K562 (cell line): ENCODE measurements around the gene SPATS1. TPM values are rescaled to one million over a fixed set of nuclear protein-coding genes. Genes with fewer than 3 reads are reported as not detected.

ENCODE experiments used
- CBFA2T2 ChIP-seq: fragments of 450-650 bp; conservative IDR thresholded peaks from 2 replicates; pipeline ENCODE4 v1.6.1; 2017; ENCODE audit warnings: mild to moderate bottlenecking
- CC2D1A ChIP-seq: fragments of 450-650 bp; IDR thresholded peaks from 2 replicates; pipeline ENCODE4 v1.6.1; 2017; ENCODE audit warnings: mild to moderate bottlenecking
- CCAR2 ChIP-seq: fragments of 200-400 bp; formaldehyde crosslinking; IDR thresholded peaks from 2 replicates; pipeline ENCODE4 v1.6.1; 2017; ENCODE audit warnings: mild to moderate bottlenecking, low read depth, low read length
- FOXM1 ChIP-seq, 2 experiments: fragments of 450-650 bp in 1 of 2; sonication (generic) in 1 of 2; formaldehyde crosslinking in 1 of 2; IDR thresholded peaks; 2 replicates each; pipeline versions ENCODE4 v1.6.1 to v1.9.0; 2017 to 2022; ENCODE audit warnings: low read depth in 2 of 2, mild to moderate bottlenecking in 2 of 2, missing genetic modification reagents in 1 of 2, moderate library complexity in 1 of 2
- MYC ChIP-seq, 2 experiments: fragments of 250-450 bp in 1 of 2; sonication (Bioruptor Pico) in 1 of 2; IDR thresholded peaks; 2 replicates each; pipeline versions ENCODE4 v1.5.1 to v1.6.1; 2012 to 2021; ENCODE audit warnings: low read depth in 2 of 2, borderline replicate concordance in 1 of 2, improper control_type of control experiment in 1 of 2, low read length in 1 of 2, mild to moderate bottlenecking in 1 of 2, moderate library complexity in 1 of 2
- NFE2 ChIP-seq: IDR thresholded peaks from 2 replicates; pipeline ENCODE4 v1.6.1; 2014; ENCODE audit warnings: antibody characterized with exemption, low read depth
- PCBP1 ChIP-seq: fragments of 200-400 bp; formaldehyde crosslinking; IDR thresholded peaks from 2 replicates; pipeline ENCODE4 v1.6.1; 2018; ENCODE audit warnings: mild to moderate bottlenecking, low read depth, low read length; ENCODE audit not compliant: poor library complexity, severe bottlenecking
- POLR2AphosphoS5 ChIP-seq: IDR thresholded peaks from 2 replicates; pipeline ENCODE4 v1.6.1; 2011; ENCODE audit warnings: mild to moderate bottlenecking, low read depth, low read length, moderate library complexity; ENCODE audit not compliant: control insufficient read depth, insufficient read depth
- POLR3A ChIP-seq: IDR thresholded peaks from 2 replicates; pipeline ENCODE4 v1.6.1; 2011; ENCODE audit warnings: borderline replicate concordance, mild to moderate bottlenecking, moderate library complexity; ENCODE audit not compliant: insufficient read length, insufficient read depth; ENCODE audit errors: extremely low read depth
- RCOR1 ChIP-seq, 2 experiments: IDR thresholded peaks; 2 replicates each; pipeline ENCODE4 v1.6.1; 2012; ENCODE audit warnings: low read depth in 2 of 2, low read length in 2 of 2, borderline replicate concordance in 1 of 2, improper control_type of control experiment in 1 of 2
- SMARCA4 ChIP-seq: fragments of 450-650 bp; IDR thresholded peaks from 2 replicates; pipeline ENCODE4 v1.6.1; 2016
- SMC3 ChIP-seq: conservative IDR thresholded peaks from 2 replicates; pipeline ENCODE4 v1.6.1; 2011; ENCODE audit warnings: low read depth, low read length, improper control_type of control experiment; ENCODE audit not compliant: insufficient read depth
- ZNF146 ChIP-seq: IDR thresholded peaks from one replicate; pipeline ENCODE4 v1.6.1; 2018; ENCODE audit warnings: missing compliant biosample characterization; ENCODE audit not compliant: unreplicated experiment
- ZSCAN32 ChIP-seq: fragments of 450-650 bp; formaldehyde crosslinking; IDR thresholded peaks from 2 replicates; pipeline ENCODE4 v1.4.0; 2020; ENCODE audit warnings: mild to moderate bottlenecking, moderate library complexity
- polyA plus RNA-seq, 8 experiments: library from polyadenylated mRNA; depleted of rRNA in 4 of 8; stranded (reverse) in 5 of 8; unstranded in 3 of 8; fragments of >200 nt; fragmentation: Nextera tagmentation in 2 of 8; fragmentation: Illumina TruSeq in 1 of 8; extraction: Ambion mirVana in 2 of 8; extraction: Trizol in 1 of 8; gene quantifications; 2 replicates each; pipeline versions ENCODE4 v1.2.1 to v1.2.3, GENCODE V29; 2011 to 2014; ENCODE audit warnings: inconsistent platforms in 1 of 8, missing spikeins in 1 of 8
- total RNA-seq, 7 experiments: library from RNA; depleted of rRNA in 6 of 7; stranded (reverse); fragments of >200 nt in 6 of 7; fragmentation: Illumina TruSeq in 2 of 7; extraction: Trizol in 2 of 7; gene quantifications; 2 replicates each; pipeline versions ENCODE4 v1.2.1 to v1.2.3, GENCODE V29; 2011 to 2021; ENCODE audit warnings: low replicate concordance in 1 of 7
- TF ChIP-seq, protein P1 (sequence below): sonication (generic); formaldehyde crosslinking; IDR thresholded peaks from 2 replicates; pipeline ENCODE4 v1.9.0; 2022; ENCODE audit warnings: mild to moderate bottlenecking, missing genetic modification reagents
- TF ChIP-seq, protein P2 (sequence below), 2 experiments: fragments of 450-650 bp; IDR thresholded peaks; 2 replicates each; pipeline ENCODE4 v1.6.1; 2018; ENCODE audit warnings: mild to moderate bottlenecking in 2 of 2, low read depth in 1 of 2; ENCODE audit not compliant: partially characterized antibody in 2 of 2
- TF ChIP-seq, protein P3 (sequence below), 2 experiments: IDR thresholded peaks; 2 replicates each; pipeline ENCODE4 v1.6.1; 2012; ENCODE audit warnings: improper control_type of control experiment in 2 of 2, low read depth in 2 of 2, low read length in 2 of 2, borderline replicate concordance in 1 of 2

SPATS1 gene
- total and polyA plus RNA-seq, 9 of the 15 experiments (the other 6 are each of a cell fraction or from before 2014, with no cell fraction given): not detected

DNA sequence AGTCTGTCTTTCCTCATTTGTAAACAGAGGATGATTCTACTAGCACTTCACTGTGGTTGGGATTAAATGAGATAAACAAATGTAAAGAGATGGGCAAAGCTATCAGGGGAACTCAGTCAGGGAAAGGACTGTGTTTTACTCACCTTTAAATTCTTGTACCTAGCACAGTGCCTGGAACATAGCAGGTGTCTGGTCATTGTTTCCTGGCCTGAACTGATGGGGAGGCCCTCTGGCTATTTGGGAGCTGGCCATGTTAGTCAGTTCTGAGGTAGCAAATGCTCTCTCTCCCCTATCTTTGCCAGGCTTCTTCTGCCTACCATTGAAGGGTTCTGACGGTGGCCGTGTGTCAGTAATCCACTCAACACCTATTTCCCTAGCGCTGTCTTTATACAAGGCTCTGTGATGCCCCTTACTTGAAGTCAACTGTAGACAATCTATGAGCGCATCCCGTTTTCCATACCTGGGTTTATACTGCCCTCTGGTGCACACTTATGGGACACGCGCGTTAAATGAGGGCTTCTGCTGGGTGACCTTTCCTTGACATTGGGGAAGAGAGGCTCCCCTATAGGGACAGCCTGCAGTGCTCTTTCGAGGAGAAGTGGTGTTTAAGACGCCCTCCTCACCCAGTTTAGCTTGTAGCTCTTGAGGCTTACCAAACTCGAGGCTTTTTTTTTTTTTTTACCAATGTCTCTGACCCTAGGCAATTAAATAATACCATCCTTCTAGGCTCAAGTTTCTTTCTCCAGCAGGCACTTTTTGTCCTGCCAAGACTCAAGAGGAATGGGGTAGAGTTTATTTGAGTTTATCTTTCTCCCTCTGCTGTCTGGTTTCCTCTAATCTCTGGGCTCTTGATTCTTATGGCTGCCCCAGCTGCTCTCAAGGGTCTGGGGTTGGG lies 4.0 kb upstream of the SPATS1 start (continued):
- TF ChIP-seq POLR2AphosphoS5 (no peak), CBFA2T2 (no peak), FOXM1 (IDR thresholded peaks at IDR 0.05; ENCODE audit: low read depth) (no peak), FOXM1 (CRISPR knock-in tag; IDR thresholded peaks at IDR 0.05; ENCODE audit: low read depth) (0 out of 2 replicates have a peak, but pooled peaks have one; percentile 36), CC2D1A (peak; percentile 71), SMC3 (peak; percentile 97), MYC (IDR thresholded peaks at IDR 0.05; ENCODE audit: low read depth, low read length) (peak; percentile 40; the same call in 1 of the 2 replicates), MYC (CRISPR knock-in tag; IDR thresholded peaks at IDR 0.05; ENCODE audit: borderline replicate concordance, low read depth) (no peak), ZNF146 (CRISPR knock-in tag) (no peak), ZSCAN32 (CRISPR knock-in tag) (no peak), POLR3A (no peak), NFE2 (no peak), SMARCA4 (no peak), CCAR2 (no peak), PCBP1 (no peak), RCOR1 (IDR thresholded peaks at IDR 0.05; ENCODE audit: borderline replicate concordance in 1 of 2, low read depth in 2 of 2, low read length in 2 of 2) (peak in 1 of 2 experiments; percentile 46; a peak in 1 of 4 replicates)
- TF ChIP-seq, protein P1, sequence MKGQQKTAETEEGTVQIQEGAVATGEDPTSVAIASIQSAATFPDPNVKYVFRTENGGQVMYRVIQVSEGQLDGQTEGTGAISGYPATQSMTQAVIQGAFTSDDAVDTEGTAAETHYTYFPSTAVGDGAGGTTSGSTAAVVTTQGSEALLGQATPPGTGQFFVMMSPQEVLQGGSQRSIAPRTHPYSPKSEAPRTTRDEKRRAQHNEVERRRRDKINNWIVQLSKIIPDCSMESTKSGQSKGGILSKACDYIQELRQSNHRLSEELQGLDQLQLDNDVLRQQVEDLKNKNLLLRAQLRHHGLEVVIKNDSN (CRISPR knock-in tag): no peak
- TF ChIP-seq, protein P2, sequence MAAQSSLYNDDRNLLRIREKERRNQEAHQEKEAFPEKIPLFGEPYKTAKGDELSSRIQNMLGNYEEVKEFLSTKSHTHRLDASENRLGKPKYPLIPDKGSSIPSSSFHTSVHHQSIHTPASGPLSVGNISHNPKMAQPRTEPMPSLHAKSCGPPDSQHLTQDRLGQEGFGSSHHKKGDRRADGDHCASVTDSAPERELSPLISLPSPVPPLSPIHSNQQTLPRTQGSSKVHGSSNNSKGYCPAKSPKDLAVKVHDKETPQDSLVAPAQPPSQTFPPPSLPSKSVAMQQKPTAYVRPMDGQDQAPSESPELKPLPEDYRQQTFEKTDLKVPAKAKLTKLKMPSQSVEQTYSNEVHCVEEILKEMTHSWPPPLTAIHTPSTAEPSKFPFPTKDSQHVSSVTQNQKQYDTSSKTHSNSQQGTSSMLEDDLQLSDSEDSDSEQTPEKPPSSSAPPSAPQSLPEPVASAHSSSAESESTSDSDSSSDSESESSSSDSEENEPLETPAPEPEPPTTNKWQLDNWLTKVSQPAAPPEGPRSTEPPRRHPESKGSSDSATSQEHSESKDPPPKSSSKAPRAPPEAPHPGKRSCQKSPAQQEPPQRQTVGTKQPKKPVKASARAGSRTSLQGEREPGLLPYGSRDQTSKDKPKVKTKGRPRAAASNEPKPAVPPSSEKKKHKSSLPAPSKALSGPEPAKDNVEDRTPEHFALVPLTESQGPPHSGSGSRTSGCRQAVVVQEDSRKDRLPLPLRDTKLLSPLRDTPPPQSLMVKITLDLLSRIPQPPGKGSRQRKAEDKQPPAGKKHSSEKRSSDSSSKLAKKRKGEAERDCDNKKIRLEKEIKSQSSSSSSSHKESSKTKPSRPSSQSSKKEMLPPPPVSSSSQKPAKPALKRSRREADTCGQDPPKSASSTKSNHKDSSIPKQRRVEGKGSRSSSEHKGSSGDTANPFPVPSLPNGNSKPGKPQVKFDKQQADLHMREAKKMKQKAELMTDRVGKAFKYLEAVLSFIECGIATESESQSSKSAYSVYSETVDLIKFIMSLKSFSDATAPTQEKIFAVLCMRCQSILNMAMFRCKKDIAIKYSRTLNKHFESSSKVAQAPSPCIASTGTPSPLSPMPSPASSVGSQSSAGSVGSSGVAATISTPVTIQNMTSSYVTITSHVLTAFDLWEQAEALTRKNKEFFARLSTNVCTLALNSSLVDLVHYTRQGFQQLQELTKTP (IDR thresholded peaks at IDR 0.05; ENCODE audit: low read depth in 1 of 2, partially characterized antibody in 2 of 2): peak in 1 of 2 experiments; percentile 34
- TF ChIP-seq, protein P3, sequence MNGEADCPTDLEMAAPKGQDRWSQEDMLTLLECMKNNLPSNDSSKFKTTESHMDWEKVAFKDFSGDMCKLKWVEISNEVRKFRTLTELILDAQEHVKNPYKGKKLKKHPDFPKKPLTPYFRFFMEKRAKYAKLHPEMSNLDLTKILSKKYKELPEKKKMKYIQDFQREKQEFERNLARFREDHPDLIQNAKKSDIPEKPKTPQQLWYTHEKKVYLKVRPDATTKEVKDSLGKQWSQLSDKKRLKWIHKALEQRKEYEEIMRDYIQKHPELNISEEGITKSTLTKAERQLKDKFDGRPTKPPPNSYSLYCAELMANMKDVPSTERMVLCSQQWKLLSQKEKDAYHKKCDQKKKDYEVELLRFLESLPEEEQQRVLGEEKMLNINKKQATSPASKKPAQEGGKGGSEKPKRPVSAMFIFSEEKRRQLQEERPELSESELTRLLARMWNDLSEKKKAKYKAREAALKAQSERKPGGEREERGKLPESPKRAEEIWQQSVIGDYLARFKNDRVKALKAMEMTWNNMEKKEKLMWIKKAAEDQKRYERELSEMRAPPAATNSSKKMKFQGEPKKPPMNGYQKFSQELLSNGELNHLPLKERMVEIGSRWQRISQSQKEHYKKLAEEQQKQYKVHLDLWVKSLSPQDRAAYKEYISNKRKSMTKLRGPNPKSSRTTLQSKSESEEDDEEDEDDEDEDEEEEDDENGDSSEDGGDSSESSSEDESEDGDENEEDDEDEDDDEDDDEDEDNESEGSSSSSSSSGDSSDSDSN (IDR thresholded peaks at IDR 0.05; ENCODE audit: borderline replicate concordance in 1 of 2, low read depth in 2 of 2, low read length in 2 of 2): no peak
